CD14-positive monocyte (primary cell): Measurements from ENCODE around the gene SGCD. TPM values are rescaled to one million over a fixed set of nuclear protein-coding genes. Genes with fewer than 3 reads are reported as not detected.

Source experiments
- DNase-seq, 3 donors: peaks; one replicate each; pipeline ENCODE4 v3.0.0-alpha.2; 2011 to 2022
- H2AFZ ChIP-seq: 2 replicates; pipeline ENCODE4 v1.6.0; 2012; ENCODE audit warnings: mild to moderate bottlenecking, low read depth, low read length, inconsistent platforms; ENCODE audit not compliant: insufficient read depth, poor library complexity, severe bottlenecking
- H3K27ac ChIP-seq, 2 donors: 1 replicate in 1 of 2; 2 replicates in 1 of 2; pipeline ENCODE4 v1.5.1; 2012 to 2013; ENCODE audit warnings: low read length in 2 of 2, control low read depth in 1 of 2, inconsistent platforms in 1 of 2, low read depth in 1 of 2, mild to moderate bottlenecking in 1 of 2
- H3K27me3 ChIP-seq, 2 donors: one replicate each; pipeline versions ENCODE4 v1.6.0 to v1.6.1; 2011 to 2013; ENCODE audit warnings: low read length in 2 of 2; ENCODE audit not compliant: control insufficient read depth in 2 of 2, insufficient read depth in 2 of 2
- H3K36me3 ChIP-seq, 2 donors: replicated peaks in 1 of 2; 1 replicate in 1 of 2; 2 replicates in 1 of 2; pipeline versions ENCODE4 v1.5.1 to v1.6.1; 2012 to 2013; ENCODE audit warnings: low read length in 2 of 2, control low read depth in 1 of 2, inconsistent platforms in 1 of 2, mild to moderate bottlenecking in 1 of 2; ENCODE audit not compliant: insufficient read depth in 2 of 2, control insufficient read depth in 1 of 2
- H3K4me1 ChIP-seq, 2 donors: 1 replicate in 1 of 2; 2 replicates in 1 of 2; pipeline versions ENCODE4 v1.5.1 to v1.6.1; 2012 to 2013; ENCODE audit warnings: low read length in 2 of 2, control low read depth in 1 of 2, inconsistent platforms in 1 of 2, mild to moderate bottlenecking in 1 of 2, moderate library complexity in 1 of 2; ENCODE audit not compliant: insufficient read depth in 2 of 2, control insufficient read depth in 1 of 2
- H3K4me2 ChIP-seq: replicated peaks from 2 replicates; pipeline ENCODE3; 2012; ENCODE audit warnings: low read length, moderate library complexity, mild to moderate bottlenecking; ENCODE audit not compliant: poor library complexity, severe bottlenecking; ENCODE audit errors: extremely low read depth
- H3K4me3 ChIP-seq, 3 experiments: fragments of 200-600 bp in 1 of 3; sonication (generic) in 1 of 3; replicated peaks in 1 of 3; 1 replicate in 2 of 3; 2 replicates in 1 of 3; pipeline ENCODE4 v1.5.1; 2011 to 2013; ENCODE audit warnings: low read length in 3 of 3, mild to moderate bottlenecking in 3 of 3, control low read depth in 2 of 3, low read depth in 2 of 3, inconsistent platforms in 1 of 3, moderate library complexity in 1 of 3
- H3K79me2 ChIP-seq: 2 replicates; pipeline ENCODE4 v1.6.0; 2012; ENCODE audit warnings: mild to moderate bottlenecking, control low read depth, inconsistent platforms, low read length, moderate library complexity; ENCODE audit not compliant: insufficient read depth
- H3K9ac ChIP-seq: 2 replicates; pipeline ENCODE4 v1.6.0; 2017; ENCODE audit warnings: low read length, mild to moderate bottlenecking; ENCODE audit not compliant: insufficient read depth, poor library complexity, severe bottlenecking
- H3K9me3 ChIP-seq, 2 donors: replicated peaks in 1 of 2; 1 replicate in 1 of 2; 2 replicates in 1 of 2; pipeline versions ENCODE4 v1.5.1 to v1.6.1; 2012 to 2013; ENCODE audit warnings: low read length in 2 of 2, control low read depth in 1 of 2; ENCODE audit not compliant: control insufficient read depth in 1 of 2, insufficient read depth in 1 of 2
- H4K20me1 ChIP-seq: 2 replicates; pipeline ENCODE4 v1.6.0; 2012; ENCODE audit warnings: mild to moderate bottlenecking, low read length, control low read depth, moderate library complexity; ENCODE audit not compliant: insufficient read depth
- H3K27ac Mint-ChIP-seq, 7 donors: one replicate each; pipeline ENCODE4 v1.8.0; 2020; ENCODE audit warnings: mild to moderate bottlenecking in 7 of 7, mixed read lengths in 7 of 7, moderate library complexity in 6 of 7, inconsistent platforms in 2 of 7
- H3K27me3 Mint-ChIP-seq, 3 donors: one replicate each; pipeline ENCODE4 v1.8.0; 2021 to 2022; ENCODE audit warnings: low read depth in 3 of 3, mild to moderate bottlenecking in 3 of 3, mixed read lengths in 3 of 3, moderate library complexity in 3 of 3, inconsistent platforms in 1 of 3
- H3K36me3 Mint-ChIP-seq, 2 donors: one replicate each; pipeline ENCODE4 v1.8.0; 2020; ENCODE audit warnings: mixed read lengths in 2 of 2, inconsistent platforms in 1 of 2, mild to moderate bottlenecking in 1 of 2
- H3K4me1 Mint-ChIP-seq: one replicate; pipeline ENCODE4 v1.8.0; 2020; ENCODE audit warnings: mild to moderate bottlenecking, mixed read lengths
- H3K4me3 Mint-ChIP-seq, 2 donors: one replicate each; pipeline ENCODE4 v1.8.0; 2020; ENCODE audit warnings: mild to moderate bottlenecking in 2 of 2, mixed read lengths in 2 of 2, moderate library complexity in 1 of 2
- H3K9me3 Mint-ChIP-seq, 7 donors: one replicate each; pipeline ENCODE4 v1.8.0; 2020 to 2022; ENCODE audit warnings: mixed read lengths in 7 of 7, mild to moderate bottlenecking in 6 of 7, moderate library complexity in 6 of 7, inconsistent platforms in 2 of 7
- CTCF ChIP-seq: fragments of 200-600 bp; IDR thresholded peaks from one replicate; pipeline ENCODE4 v1.8.0; 2022; ENCODE audit warnings: antibody characterized with exemption, mild to moderate bottlenecking
- WGBS: methylation state at CpG from one replicate; pipeline ENCODE4 v1.1.5; 2013; ENCODE audit warnings: missing lambda C conversion rate; ENCODE audit not compliant: insufficient coverage; 5-methylcytosine and 5-hydroxymethylcytosine counted together
- intact Hi-C, 2 donors: fragments of 100-400 bp; cut with micrococcal nuclease; formaldehyde crosslinking; loops; one replicate each; pipeline versions ENCODE4 v1.15.0 to v1.15.1; 2023
- polyA plus RNA-seq, 3 donors: library from polyadenylated mRNA; depleted of rRNA in 1 of 3; unstranded in 2 of 3; stranded (reverse) in 1 of 3; fragments of 300-500 nt in 2 of 3; fragments of >200 nt in 1 of 3; fragmentation: Illumina TruSeq in 2 of 3; gene quantifications; 1 replicate in 2 of 3; 2 replicates in 1 of 3; pipeline ENCODE4 v1.2.3, GENCODE V29; 2012 to 2021

The SGCD gene
- polyA plus RNA-seq, 3 donors = not detected

- no peaks in the 10 kb centered on the region for H3K27me3 ChIP-seq
- Mint-ChIP-seq H3K36me3 (no peaks in the 10 kb centered on the region), H3K4me3 (no peak overlapping the region), H3K27ac (no peak overlapping the region), H3K4me1 (no peaks in the 10 kb centered on the region), H3K27me3 (no peaks in the 10 kb centered on the region), H3K9me3 (peaks cover 0 to 4% (median 0%) of the 10 kb centered on the region in 7 donors)
- no peak for TF ChIP-seq CTCF
- no peak overlapping the region for H3K4me2 ChIP-seq
- no peak overlapping the region for H3K4me3 ChIP-seq
- no peak overlapping the region for H2AFZ ChIP-seq
- H4K20me1 ChIP-seq = no peaks in the 10 kb centered on the region
- H3K27ac ChIP-seq = no peak overlapping the region
- no peak for DNase-seq
- H3K36me3 ChIP-seq = no peaks in the 10 kb centered on the region
- no peak overlapping the region for H3K9ac ChIP-seq
- intact Hi-C loops = no loop called here
- H3K79me2 ChIP-seq = no peaks in the 10 kb centered on the region
- H3K4me1 ChIP-seq = no peaks in the 10 kb centered on the region
- H3K9me3 ChIP-seq = no peaks in the 10 kb centered on the region
- WGBS = no CpG with 5 or more reads among the region's 1 CpG
These were observed 372.2 kb downstream of the SGCD start for GRCh38 chr5:156699147-156699546.

- no peak overlapping the region for H2AFZ ChIP-seq
- Mint-ChIP-seq H3K4me3 (no peak overlapping the region), H3K27me3 (no peaks in the 10 kb centered on the region), H3K9me3 (peaks cover 0 to 1% (median 0%) of the 10 kb centered on the region in 7 donors), H3K4me1 (no peaks in the 10 kb centered on the region), H3K27ac (no peak overlapping the region), H3K36me3 (no peaks in the 10 kb centered on the region)
- H3K27ac ChIP-seq = no peak overlapping the region
- H3K9me3 ChIP-seq = no peaks in the 10 kb centered on the region
- WGBS = 83% methylated on average over 1 of the region's 3 CpGs
- H3K4me1 ChIP-seq = no peaks in the 10 kb centered on the region
- H3K9ac ChIP-seq = no peak overlapping the region
- H3K27me3 ChIP-seq = no peaks in the 10 kb centered on the region
- H3K36me3 ChIP-seq = no peaks in the 10 kb centered on the region
- no peaks in the 10 kb centered on the region for H3K79me2 ChIP-seq
- no peak overlapping the region for H3K4me2 ChIP-seq
- intact Hi-C loops = no loop called here
- no peak overlapping the region for H3K4me3 ChIP-seq
- no peak for DNase-seq
- H4K20me1 ChIP-seq = no peaks in the 10 kb centered on the region
- no peak for TF ChIP-seq CTCF
These were observed 377.2 kb downstream of the SGCD start for GRCh38 chr5:156704139-156704538.
